ENCODE results near the gene PRKCI.
"Not testable (repeated sequence)": the region's sequence is repeated elsewhere in the genome, so short reads cannot be mapped to it uniquely, and the experiment has no call there.

The PRKCI gene

GRCh38 chr3:170221924-170222646 is at the start of gene PRKCI:
PRKCI (plus strand) TSS chr3:170222424; CDS start chr3:170222670, 246 bp downstream.
- peak; percentile 86 to 88 for DNase-seq

GRCh38 chr3:170178651-170179050 is 43.6 kb upstream of the PRKCI start:
- DNase-seq, result peak; percentile 17 to 21

GRCh38 chr3:170179432-170179831 is 42.8 kb upstream of the PRKCI start:
- no peak for DNase-seq

GRCh38 chr3:170180079-170180907 is 41.9 kb upstream of the PRKCI start:
- no peak for DNase-seq

GRCh38 chr3:170180908-170181885 is 41.0 kb upstream of the PRKCI start, which contains the start of gene PHC3:
PHC3 (minus strand) TSS chr3:170181733; CDS start chr3:170181715, 18 bp downstream.
- peak; percentile 89 to 92 for DNase-seq

GRCh38 chr3:170189398-170190256 is 32.6 kb upstream of the PRKCI start:
- DNase-seq, result no peak

- DNase-seq, result not testable (repeated sequence)
These were observed 26.5 kb upstream of the PRKCI start for GRCh38 chr3:170195759-170196158.

GRCh38 chr3:170196833-170197232 is 25.4 kb upstream of the PRKCI start:
- DNase-seq, result no peak

GRCh38 chr3:170200987-170201386 is 21.2 kb upstream of the PRKCI start:
- DNase-seq, result no peak

- no peak for DNase-seq
These were observed 20.7 kb upstream of the PRKCI start for GRCh38 chr3:170201527-170201926.

GRCh38 chr3:170203457-170203856 is 18.8 kb upstream of the PRKCI start:
- DNase-seq, result no peak

GRCh38 chr3:170204023-170204472 is 18.2 kb upstream of the PRKCI start:
- no peak for DNase-seq

GRCh38 chr3:170204509-170204908 is 17.7 kb upstream of the PRKCI start:
- no peak for DNase-seq

- DNase-seq, result no peak
These were observed 16.9 kb upstream of the PRKCI start for GRCh38 chr3:170205302-170205701.

- not testable (repeated sequence) for DNase-seq
These were observed 16.0 kb upstream of the PRKCI start for GRCh38 chr3:170206164-170206762.

GRCh38 chr3:170207717-170208116 is 14.5 kb upstream of the PRKCI start:
- DNase-seq, result no peak

GRCh38 chr3:170211668-170212067 is 10.6 kb upstream of the PRKCI start:
- DNase-seq, result no peak

GRCh38 chr3:170219850-170220249 is 2.4 kb upstream of the PRKCI start:
- DNase-seq, result no peak

GRCh38 chr3:170220871-170221270 is 1.4 kb upstream of the PRKCI start:
- DNase-seq, result no peak

- DNase-seq, result peak; percentile 53
These were observed 670 bp downstream of the PRKCI start for GRCh38 chr3:170222647-170223541.

All from activated CD4-positive, alpha-beta T cell treated with anti-CD3 and anti-CD28 coated beads for 4 hours (primary cell).